ENCODE data around the gene TSHR. TPM values are rescaled to one million over a fixed set of nuclear protein-coding genes. Genes with fewer than 3 reads are reported as not detected.

TSHR gene
- total and polyA plus RNA-seq, 8 donors: 0.15 to 0.75 (median 0.33) TPM

GRCh38 chr14:81165188-81165587 lies 209.8 kb downstream of the TSHR start:
- TF ChIP-seq CTCF (IDR thresholded peaks at IDR 0.05): no peak
- H3K36me3 ChIP-seq: no peaks in the 10 kb centered on the region
- H3K4me1 ChIP-seq: peaks cover 5 to 17% of the 10 kb centered on the region in 2 donors
- no peak overlapping the region for H3K27ac ChIP-seq
- H3K9me3 ChIP-seq: no peaks in the 10 kb centered on the region
- H3K27me3 ChIP-seq: no peaks in the 10 kb centered on the region
- ATAC-seq (no peak), DNase-seq (no peak)
- H3K4me3 ChIP-seq: no peak overlapping the region
- intact Hi-C loops (cut with DNase I): loop anchor here in 1 of 2 donors (10.0 kb wide), 1 partner anchor 210 kb away; the partner anchor contains the start of gene TSHR

- H3K27me3 ChIP-seq: no peaks in the 10 kb centered on the region
- H3K4me3 ChIP-seq: no peak overlapping the region
- no peak for ATAC-seq
- no peak for DNase-seq
- no peak overlapping the region for H3K27ac ChIP-seq
- H3K9me3 ChIP-seq: no peaks in the 10 kb centered on the region
- intact Hi-C loops (cut with DNase I): loop anchor here in 1 of 2 donors (10.0 kb wide), 1 partner anchor 211 kb away; the partner anchor contains the start of gene TSHR
- no peaks in the 10 kb centered on the region for H3K36me3 ChIP-seq
- TF ChIP-seq CTCF (IDR thresholded peaks at IDR 0.05): no peak
- H3K4me1 ChIP-seq: peaks cover 5 to 23% of the 10 kb centered on the region in 2 donors
Observed at GRCh38 chr14:81166121-81166520, 210.7 kb downstream of the TSHR start.

DNA sequence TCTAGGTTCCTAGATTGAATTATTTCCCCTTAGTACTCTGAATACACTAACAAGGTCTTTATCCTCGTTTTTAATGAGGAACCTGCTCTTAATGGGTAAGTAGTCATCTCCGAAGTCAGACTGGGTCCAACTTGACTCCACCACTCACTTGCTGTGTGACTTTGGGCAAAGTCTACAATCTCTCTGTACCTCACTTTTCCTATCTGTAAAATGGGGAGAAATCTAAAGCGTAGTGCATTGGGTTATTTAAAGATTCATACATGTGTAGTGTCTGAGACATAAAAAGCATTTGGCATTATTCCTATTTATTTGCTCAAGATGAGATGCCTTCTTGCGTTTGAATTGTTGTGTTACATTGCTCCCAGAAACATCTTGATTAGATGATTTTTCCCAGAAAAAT lies 213.8 kb downstream of the TSHR start:
- TF ChIP-seq CTCF (IDR thresholded peaks at IDR 0.05): no peak
- intact Hi-C loops (cut with DNase I): loop anchor here in 1 of 2 donors (10.0 kb wide), 1 partner anchor 214 kb away; the partner anchor contains the start of gene TSHR
- Histone ChIP-seq H3K9me3 (no peaks in the 10 kb centered on the region), H3K27me3 (no peaks in the 10 kb centered on the region), H3K36me3 (no peaks in the 10 kb centered on the region), H3K4me1 (peaks cover 5 to 28% of the 10 kb centered on the region in 2 donors), H3K27ac (peak overlapping the region; percentile 90 to 97), H3K4me3 (peak overlapping the region; percentile 63 to 75)
- ATAC-seq: no peak
- no peak for DNase-seq

- Histone ChIP-seq H3K4me3 (peak overlapping the region; percentile 63 to 75), H3K27me3 (no peaks in the 10 kb centered on the region), H3K4me1 (peaks cover 5 to 24% of the 10 kb centered on the region in 2 donors), H3K9me3 (no peaks in the 10 kb centered on the region), H3K27ac (peak overlapping the region; percentile 90 to 97), H3K36me3 (no peaks in the 10 kb centered on the region)
- TF ChIP-seq CTCF (IDR thresholded peaks at IDR 0.05): no peak
- DNase-seq (peak; percentile 37 to 89 (median 62)), ATAC-seq (peak; percentile 77)
- intact Hi-C loops (cut with DNase I): loop anchor here in 1 of 2 donors (10.0 kb wide), 1 partner anchor 215 kb away; the partner anchor contains the start of gene TSHR
Observed at GRCh38 chr14:81169711-81170103, 214.3 kb downstream of the TSHR start.

GRCh38 chr14:81170104-81170828 lies 214.8 kb downstream of the TSHR start:
- intact Hi-C loops (cut with DNase I): no loop called here
- Histone ChIP-seq H3K4me1 (peaks cover 5 to 24% of the 10 kb centered on the region in 2 donors), H3K9me3 (no peaks in the 10 kb centered on the region), H3K27me3 (no peaks in the 10 kb centered on the region), H3K36me3 (no peaks in the 10 kb centered on the region), H3K4me3 (peak overlapping the region; percentile 63 to 75), H3K27ac (peak overlapping the region; percentile 90 to 97)
- DNase-seq (peak; percentile 91 to 98 (median 95)), ATAC-seq (peak; percentile 99)
- peak; percentile 77 to 92 for TF ChIP-seq CTCF (IDR thresholded peaks at IDR 0.05)
